Activated CD8-positive, alpha-beta memory T cell treated with anti-CD3 and anti-CD28 coated beads for 1 hour (primary cell): Measurements from ENCODE around the gene SFXN5.
A peak's percentile ranks its signal among the peaks of the same experiment; 100 is the strongest.
"Not testable (repeated sequence)": the region's sequence is repeated elsewhere in the genome, so short reads cannot be mapped to it uniquely, and the experiment has no call there.

Source experiments
- DNase-seq, 2 donors: peaks; one replicate each; pipeline ENCODE4 v3.0.0-alpha.2; 2020; ENCODE audit warnings: low read depth in 1 of 2; ENCODE audit errors: extremely low read depth in 1 of 2

Gene SFXN5

DNA sequence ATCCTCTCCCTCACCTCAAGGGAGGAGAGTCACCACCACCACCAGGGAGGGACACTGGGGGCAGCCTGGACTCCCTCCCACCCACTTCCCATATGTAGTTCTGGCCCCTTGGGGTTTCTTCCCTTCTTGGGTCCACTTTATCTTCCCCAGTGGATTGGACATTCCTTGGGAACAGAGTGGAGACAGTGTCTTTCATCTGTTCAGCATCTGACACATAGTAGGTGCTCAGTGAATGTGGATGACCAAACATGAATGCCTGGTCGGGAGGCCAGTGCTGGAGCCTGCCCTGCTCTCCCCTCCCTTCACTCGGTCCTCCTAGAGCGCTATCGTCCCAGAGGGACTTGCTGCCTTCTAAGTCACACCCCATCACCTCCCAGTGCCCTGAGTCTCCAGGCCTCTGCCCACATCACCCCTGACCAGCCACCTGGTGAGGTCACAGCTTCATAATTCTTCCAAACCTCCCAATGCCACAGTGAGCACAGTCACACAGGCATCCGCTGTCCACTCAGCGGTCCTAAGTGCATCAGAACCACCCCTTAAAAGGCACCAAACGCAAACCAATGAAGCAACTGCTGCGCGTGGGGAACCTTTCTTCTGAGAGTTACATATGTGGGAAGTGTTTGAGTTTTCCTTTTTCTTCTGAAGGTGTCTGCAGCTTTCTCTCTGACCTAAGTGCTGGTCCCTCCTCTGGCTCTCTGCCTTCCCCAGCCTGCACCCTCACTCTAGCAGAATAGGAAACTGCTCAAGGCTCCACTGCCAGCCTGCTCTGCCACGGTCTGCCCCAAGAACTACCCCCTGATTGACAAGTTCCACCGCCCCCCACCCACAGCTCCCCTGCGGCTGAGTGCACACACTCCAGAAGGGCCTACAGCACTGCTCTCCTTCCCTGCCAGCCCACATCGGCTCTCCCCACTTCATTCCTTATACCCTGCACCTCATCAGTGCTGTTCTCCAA lies 7.2 kb upstream of the SFXN5 start:
- no peak for DNase-seq

GRCh38 chr2:73077424-73077795 lies 5.9 kb upstream of the SFXN5 start:
- no peak for DNase-seq

DNA sequence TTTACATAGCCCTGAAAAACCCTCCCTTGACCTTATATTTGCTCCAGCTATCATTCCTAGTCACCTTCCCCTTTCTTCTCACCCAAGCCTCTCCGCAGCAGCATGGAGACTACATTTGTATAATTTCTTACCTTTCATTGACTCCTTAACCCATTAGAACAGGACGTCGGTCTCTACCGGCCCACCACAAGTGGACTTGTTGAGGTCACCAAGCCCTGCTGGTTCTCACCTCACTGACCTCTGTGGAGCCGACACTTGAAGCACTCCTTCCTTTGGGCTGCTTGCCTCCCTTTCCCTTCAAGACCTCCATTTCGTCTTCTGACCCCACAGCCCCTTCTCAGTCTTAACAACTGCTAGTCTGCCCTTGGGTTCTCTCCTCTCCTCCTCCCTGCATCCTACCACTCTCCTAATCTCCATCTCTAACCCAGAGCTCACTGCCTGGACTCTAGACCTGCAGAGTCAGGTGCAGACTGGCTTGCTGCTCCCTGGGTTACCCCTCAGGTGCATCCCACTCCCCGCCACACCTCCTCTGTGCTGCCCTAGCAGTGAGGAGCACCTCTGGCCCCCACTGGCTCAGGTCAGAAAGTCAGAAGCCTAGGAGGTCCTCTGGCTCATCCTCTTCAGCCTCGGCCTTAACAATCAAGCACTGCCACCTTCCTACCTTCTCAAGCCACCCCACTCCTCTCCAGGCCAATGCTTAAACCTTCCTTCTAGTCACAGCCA lies 5.3 kb upstream of the SFXN5 start:
- no peak for DNase-seq

DNA sequence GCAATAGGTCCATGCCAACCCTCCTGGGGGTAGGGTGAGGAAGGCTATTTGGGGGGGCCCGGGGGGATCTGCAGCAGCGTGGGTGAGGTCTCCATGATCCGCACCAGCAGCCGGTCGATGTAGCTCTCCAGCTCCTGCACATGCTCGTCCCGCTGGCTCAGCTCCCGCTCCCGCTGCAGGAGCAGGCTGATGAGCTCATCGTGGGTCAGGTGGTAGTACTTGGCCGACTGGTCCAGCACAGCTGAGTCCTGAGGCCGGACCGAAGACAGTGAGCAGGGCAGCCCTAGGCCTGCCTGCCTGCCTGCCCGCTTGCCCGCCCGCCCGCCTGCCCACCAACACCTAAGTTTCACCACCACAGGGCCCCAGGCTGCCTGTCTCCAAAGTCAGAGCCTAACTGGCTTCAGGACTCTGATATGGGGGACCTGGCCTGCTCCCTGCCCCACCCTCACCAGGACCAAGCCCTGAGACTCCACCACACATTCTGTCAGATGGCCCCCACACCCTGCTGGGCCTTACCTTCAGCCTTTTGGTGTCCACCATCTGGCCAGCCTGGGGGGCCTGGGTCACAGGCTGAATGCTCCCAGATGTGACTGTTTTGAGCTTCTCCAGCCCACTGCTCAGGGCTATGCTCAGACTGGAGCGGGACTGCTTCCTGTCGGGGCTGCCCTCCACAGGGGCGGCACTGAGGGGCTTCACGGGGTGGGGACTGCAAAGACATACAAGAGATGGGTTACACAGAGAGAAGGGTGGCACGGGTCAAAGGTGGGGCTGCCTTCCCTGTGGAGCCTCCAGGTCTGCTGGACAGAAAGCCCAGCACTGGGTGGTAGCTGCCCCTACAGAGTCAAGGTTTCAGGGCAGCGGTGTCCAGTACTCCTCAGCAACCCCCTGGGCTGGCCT lies 4.2 kb upstream of the SFXN5 start:
- no peak for DNase-seq

GRCh38 chr2:73074110-73075069 lies 2.9 kb upstream of the SFXN5 start:
- no peak for DNase-seq

DNA sequence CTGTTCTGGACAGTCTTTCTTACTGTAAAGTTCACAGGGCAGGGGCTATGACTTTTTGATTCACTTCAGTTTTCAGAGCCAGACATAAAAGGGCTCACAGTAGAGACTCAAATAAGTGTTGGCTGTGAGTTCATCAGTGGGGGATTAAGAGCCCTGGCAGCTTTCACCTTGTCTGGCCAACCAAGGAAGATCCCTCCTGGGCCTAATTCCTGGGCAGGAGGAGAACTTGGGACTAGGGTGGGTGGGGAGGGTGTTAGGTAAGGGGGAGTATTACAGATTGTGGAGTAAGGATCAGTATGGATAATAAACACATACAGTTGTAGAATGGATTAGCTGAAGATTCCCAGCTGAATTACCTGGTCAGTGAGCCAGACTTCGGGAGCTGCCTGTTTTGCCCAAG lies 904 bp upstream of the SFXN5 start:
- DNase-seq: no peak

DNA sequence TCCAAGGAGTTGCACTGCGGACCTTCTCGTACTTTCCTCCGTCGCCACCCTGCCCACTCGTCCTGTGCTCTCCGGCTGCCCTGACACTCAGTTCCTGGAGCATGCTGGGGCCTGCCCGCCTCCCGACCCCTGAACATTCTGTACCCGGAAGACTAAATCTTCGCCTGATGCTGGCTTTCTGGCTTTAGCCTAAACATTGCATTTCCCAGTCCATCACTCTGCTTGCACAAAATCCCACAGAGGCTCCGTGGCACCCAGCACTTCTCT lies 550 bp upstream of the SFXN5 start:
- no peak for DNase-seq

DNA sequence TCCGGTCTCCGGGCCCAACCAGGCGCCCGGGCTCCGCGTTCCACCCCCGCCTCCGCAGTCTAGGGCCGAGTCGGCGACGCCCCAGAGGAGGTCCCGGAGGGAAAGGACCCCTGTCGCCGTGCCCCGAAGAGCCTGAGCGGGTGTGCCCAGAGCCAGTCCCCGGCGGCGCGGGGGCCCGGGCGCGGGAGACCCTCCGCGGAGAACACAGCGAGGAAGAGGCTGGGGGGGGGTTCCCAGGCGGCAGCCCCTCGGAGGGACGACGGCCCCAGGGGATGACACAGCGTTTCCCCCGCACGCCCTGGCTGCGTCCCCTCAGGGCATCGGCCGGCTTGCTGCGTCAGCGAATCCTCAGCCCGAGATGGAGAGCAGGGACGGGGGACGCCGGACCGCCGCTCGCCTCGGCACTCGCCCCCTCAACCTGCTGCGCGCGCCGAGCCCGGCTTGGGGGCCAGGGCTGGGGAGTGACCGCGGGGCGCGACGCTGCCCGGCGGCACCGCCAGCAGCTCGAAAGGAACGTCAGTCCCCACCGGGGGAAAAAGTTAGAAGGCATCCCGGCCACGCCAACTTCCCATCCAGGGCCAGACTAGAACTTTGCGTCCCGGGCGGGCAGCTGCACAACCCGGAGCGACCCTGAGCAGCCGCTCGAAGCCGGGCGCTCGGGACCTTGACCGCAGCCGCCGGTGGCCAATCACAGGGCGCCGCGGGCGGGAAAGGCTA lies 711 bp downstream of the SFXN5 start:
- peak in 1 of 2 donors; percentile 22 for DNase-seq

DNA sequence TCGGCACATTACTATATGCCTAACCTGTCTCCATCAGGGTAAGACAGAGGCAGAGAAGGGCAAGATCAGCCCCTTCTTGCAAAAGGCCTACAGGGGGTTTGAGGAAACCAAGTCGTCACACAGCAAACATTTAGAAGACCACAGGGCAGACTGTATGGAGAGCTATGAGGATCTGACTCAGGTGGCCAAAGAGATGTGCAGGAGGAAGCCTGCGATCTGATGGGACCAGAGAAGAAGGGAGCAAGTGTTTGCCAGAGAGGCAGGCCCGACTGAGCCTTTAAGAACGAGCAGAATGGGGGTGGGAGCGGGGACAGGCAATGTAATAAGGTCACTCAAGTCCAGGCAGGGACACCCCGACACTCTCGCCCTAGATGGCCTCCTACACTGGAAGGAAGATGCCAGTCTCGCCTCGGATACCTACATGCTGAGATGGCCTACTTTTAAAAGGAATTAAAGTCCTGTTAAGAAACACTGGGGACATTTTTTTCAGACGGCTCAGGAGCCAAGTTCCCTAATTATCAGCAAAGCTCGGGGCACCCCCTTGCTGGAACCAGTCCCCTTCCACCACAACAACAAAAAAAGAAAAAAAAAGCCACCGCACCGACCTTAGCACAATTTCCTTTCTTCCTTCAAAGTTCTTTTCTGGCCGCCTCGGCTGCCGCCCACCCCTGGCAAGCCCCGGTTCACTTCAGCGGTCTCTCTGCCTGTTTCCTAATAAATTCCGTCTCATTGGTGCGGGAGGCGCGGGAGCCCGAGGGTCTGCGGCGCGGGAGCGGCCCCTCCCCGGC lies 1.5 kb downstream of the SFXN5 start:
- no peak for DNase-seq

GRCh38 chr2:73069041-73069854 lies 2.3 kb downstream of the SFXN5 start:
- no peak for DNase-seq

GRCh38 chr2:73068147-73068546 lies 3.4 kb downstream of the SFXN5 start:
- DNase-seq: no peak

DNA sequence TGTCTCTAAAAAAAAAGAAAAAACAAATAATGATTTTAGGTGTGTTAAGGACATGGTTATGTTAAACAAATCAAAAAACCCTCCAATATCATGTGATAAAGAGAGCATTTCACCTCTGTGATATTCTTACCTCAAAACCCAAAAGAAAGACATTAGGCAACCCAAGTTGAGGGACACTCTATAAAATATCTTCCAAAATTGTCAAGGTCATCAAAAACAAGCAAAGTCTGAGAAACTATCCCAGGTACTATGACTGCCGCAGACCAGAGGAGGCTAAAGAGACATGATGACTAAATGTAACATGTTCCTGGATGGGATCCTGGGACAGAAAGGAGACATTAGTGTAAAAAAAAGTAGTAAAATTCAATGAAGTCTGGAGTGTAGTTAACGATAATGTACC lies 4.5 kb downstream of the SFXN5 start:
- DNase-seq: no peak

GRCh38 chr2:73065070-73065469 lies 6.4 kb downstream of the SFXN5 start:
- DNase-seq: not testable (repeated sequence)

DNA sequence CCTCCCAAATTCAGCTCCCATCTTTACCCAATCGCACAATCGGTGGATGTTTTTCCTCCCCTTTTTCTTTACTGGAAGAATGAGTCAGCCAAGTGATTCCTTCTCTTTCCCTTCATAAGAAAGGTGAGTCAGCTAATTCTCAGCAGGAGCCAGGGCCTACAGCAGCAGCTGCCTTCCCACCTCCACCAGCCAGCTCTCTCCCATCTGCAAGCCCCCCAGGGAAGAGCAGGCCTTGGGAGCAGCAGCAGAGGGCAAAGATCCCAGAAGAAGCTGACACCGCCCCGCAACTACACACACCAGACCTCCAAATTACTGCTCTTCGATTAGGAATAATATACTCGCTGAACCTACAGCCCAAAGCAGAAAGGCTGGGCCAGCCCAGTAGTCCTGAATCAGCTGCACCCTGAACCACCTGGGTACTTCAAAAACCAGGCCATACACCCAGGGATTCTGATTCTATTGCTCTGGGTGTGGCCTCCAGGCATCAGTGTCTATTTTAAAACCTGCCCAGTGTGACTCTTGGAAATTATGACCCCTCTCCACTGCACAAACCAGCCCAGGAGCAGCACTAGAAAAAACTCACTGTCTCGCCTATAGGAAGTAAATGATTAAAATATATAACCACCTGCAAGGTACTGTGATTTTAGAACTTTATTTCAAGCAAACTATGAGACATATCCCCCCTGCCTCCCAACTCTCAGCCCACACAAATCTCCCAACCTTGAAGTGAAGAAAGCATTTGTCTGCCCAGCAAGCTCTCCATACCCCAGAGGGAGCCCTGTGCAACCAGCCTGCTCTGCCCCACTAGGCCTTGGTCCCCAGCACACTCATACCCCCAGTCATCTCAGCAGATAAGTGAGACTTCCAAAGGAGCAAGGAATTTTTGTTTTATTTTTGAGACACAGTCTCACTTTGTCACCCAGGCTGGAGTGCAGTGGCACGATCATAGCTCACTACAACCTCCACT lies 7.3 kb downstream of the SFXN5 start:
- DNase-seq: no peak

GRCh38 chr2:73063472-73063871 lies 8.0 kb downstream of the SFXN5 start:
- no peak for DNase-seq

- DNase-seq: no peak
These were observed 12.4 kb downstream of the SFXN5 start for GRCh38 chr2:73059106-73059505.

DNA sequence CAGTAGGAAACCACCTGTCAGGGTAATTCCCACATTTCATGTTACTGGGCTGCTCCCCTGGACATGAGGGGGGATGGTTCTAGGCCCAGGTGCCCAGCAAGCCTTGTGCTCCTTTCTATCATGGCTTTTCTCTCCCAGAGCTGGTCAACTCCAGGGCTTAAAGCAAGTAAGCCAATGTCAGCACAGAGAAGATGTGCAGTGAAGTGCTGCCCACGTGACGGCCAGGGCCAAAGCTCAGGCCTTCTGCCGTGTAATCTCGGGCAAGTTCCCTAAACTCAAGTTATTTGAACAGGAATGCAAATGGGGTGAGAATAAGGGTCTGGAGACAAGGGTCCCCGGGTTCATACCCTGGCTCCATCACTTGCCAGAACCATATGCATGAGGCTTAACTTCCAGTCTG lies 16.5 kb downstream of the SFXN5 start:
- DNase-seq: no peak
